ENCODE data around the gene POMC.
"Not testable (repeated sequence)": the region's sequence is repeated elsewhere in the genome, so short reads cannot be mapped to it uniquely, and the experiment has no call there.

The POMC gene

DNA sequence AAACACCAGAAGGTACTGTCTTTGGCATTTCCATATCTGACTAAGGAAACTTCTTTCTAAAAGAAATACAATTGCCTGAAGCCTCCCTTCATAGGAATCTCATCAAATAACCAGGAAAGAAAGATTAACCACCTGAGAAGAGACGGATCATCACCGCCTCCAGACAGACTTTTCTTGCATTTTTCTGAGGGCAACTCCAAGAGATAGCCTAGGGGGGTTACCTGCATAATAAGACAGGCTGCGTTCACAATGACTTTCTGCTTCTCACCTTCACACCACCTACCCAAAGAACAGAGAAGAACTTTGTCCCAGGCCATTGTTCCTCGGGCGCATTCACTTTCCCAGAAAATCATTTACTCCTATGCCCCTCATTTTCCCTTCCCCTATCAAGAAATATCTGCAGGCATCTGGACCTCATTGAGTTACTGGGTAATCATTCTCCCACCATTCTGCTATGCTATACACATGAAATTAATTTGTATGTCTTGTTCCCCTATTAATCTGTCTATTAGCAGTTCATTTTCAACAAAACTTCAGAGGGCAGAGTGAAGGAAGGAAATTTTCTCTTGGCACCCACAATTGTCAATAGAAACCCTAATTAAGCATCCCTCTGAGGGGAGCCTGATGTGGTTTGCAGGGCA, 8.3 kb upstream of the POMC start:
- no peak for DNase-seq

DNA sequence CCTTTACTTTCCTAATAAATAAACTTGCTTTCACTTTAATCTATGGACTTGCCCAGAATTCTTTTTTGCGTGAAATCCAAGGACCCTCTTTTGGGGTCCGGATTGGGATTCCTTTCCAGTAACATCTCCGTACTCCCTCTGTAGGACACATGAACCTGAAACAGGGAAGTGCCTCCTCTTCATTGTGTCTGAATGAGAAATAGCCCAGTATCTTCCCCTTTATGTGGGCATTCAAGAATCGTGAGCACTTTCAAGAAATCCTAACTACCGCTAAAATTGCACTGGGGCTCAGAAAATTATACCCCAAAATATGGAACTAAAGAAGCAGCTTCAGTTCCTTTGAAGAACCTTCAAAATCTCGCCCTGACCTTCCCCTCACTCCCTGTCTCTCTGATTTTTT, 7.8 kb upstream of the POMC start:
- DNase-seq = no peak

DNA sequence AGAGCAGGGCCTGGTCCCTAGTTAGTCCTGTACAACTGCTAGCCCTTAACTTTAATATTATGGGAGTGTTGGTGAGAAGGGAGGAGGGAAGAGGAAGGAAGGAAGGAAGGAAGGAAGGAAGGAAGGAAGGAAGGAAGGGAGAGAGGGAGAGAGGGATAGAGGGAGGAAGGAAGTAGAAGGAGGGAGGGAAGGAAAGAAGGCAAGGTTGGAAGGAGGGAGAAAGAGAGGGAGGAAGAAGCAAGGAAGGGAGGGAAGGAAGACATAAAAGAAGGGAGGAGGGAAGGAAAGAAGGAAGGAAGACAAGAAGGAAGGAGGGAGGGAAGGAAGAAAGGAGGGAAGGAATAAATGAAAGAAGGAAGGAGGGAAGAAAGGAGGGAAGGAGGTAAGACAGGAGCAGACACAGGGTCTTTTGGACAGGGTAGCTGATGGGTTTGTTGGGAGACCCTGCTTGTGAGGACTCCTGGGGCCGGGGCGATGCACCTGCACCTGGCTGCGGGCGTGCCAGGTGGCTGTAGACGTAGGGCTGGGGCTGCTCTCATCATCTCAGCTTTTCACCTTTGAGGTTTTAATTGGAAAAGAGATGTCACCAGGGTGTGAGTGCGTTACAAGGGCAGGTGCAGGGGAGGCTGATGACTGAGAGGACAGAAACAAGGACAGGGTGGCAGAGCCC, 5.9 kb upstream of the POMC start:
- DNase-seq = peak; percentile 18 to 58 (median 50)

DNA sequence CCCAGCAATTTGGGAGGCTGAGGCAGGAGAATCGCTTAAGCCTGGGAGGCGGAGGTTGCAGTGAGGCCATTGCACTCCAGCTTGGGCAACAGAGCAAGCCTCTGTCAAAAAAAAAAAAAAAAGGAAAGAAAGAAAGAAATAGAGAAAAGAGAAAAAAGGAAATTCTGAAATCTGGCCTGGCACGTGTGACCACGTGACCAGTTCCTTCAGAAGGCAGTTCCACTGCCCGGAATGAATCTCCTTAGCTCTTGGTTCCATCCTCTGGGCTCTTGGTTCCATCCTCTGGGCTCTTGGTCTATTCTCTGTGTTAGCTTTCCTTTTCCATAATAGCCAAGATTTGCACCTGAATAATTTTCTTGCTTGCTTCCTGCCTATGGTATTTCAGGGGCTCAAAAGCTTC, 5.3 kb upstream of the POMC start:
- no peak for DNase-seq

DNA sequence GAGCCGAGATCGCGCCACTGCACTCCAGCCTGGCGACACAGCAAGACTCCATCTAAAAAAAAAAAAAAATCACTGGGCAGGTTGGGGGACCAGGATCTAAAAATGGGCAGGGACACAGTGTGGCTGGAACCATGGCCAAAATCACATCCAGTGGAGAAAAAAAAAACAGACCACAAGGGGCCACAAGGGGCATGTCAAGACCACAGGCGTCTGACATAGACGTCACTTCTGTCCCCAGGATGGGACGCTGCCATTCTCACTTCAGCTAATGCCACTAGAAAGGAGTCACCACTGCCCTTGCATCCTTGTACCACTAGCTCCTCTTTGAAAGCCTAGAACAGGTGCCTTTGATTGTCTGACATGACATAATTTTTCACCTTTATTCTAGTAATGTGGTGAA, 2.5 kb upstream of the POMC start:
- no peak for DNase-seq

DNA sequence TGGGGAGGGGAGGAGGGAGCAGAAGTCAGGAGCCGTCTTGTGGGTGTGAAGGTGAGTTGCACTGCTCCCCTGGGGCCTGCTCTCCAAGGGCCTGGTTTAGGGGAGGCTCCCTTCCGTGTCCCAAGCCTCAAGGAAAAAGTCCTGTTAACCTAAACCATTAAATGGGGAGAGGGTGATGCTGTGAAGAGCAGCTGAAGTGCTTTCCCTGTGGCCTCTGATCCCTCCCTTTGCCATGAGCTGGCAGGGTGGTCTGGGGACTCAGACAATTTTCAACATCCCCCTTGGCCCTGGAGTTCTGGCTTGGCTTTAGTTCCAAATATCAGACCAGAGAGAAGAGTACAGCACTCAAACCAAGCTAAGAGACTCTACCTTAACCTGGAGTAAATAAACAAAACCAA, 692 bp upstream of the POMC start:
- peak in 1 of 3 experiments; percentile 48 for DNase-seq

DNA sequence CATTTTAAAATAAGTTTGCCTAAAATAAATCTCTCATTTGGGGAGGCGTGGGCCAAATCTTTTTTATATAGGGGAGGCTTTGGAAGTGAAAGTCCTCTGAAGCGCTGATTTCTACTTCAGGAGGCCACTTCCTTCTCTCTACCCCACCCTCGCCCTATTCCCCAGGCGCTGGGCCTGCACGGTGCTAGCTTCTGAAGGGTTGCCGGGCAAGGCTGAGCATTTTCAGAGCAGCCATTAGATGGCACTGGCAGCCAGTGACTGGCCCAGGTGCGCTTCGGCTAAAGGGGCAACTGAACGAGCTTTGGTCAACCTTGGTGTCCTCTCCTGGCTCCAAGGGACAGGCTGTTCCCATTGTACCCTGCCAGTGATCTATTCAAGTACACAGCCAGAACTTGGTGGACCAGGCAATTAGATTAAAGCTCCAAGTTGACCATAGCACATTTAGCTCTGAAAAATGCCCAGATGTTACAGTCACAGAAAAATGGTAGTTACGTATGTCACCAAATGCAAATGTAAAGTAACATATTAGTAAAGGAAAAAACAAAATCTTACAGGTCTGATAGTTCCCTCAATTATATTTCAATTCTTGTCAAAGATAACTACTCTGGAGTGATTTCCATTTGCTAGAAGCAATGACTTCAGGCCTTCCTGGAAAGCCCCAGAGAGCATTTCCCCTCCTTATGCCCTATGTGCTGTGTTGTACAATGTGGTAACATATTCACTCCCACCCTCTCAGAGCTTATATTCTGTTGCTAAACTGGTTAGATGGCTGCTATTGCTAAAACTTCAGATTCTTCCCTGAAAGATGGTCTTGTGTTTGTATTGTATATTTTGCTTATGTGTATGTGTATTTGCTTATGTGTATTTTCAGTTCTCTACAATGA, 2.1 kb downstream of the POMC start:
- peak; percentile 38 to 84 (median 69) for DNase-seq

DNA sequence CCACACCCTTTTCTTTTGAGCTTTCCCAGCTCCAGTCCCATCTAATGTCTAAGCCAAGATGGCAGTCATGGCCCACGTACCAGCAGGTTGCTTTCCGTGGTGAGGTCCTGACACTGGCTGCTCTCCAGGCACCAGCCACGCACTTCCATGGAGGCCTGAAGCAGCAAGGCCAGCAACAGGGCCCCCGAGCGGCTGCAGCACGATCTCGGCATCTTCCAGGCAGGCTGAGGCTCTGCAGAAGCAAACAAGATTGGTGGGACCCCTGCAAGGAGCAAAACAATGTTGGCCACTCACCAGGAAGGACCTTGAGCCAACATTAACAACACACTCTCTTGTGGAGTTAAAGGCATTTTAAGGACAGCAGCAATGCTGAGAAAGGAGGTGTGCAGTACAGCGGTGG, 3.8 kb downstream of the POMC start:
- DNase-seq = no peak

DNA sequence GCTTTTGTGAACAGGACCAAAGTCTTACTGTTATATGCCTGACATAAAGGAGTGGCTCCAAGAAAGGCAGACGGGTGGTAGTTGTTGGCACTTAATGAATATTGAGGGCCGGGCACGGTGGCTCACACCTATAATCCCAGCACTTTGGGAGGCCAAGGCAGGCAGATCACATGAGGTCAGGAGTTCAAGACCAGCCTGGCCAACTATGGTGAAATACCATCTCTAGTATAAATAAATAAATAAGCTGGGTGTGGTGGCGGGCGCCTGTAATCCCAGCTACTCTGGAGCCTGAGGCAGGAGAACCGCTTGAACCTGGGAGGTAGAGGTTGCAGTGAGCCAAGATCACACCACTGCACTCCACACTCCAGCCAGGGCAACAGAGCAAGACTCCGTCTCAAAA, 6.3 kb downstream of the POMC start:
- not testable (repeated sequence) for DNase-seq

DNA sequence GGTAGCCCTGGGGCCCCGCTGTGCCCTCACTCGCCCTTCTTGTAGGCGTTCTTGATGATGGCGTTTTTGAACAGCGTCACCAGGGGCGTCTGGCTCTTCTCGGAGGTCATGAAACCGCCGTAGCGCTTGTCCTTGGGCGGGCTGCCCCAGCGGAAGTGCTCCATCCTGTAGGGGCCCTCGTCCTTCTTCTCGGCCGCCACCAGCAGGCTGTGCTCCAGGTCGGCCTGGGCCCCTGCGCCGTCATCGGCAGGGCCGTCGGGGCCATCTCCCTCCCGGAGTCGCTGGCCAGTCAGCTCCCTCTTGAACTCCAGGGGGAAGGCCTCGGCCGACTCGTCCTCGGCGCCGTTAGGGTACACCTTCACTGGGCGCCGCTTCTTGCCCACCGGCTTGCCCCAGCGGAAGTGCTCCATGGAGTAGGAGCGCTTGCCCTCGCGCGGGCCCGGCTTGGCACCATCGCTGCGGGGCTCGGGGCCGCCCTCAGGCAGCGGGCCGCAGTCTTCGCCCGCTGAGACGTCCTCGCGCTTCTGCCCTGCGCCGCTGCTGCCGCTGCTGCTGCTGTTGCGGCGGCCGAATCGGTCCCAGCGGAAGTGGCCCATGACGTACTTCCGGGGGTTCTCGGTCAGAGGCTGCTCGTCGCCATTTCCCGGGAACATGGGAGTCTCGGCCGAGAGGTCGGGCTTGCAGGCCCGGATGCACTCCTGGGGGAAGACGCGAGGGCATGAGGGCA, 7.2 kb downstream of the POMC start:
- DNase-seq = no peak

DNA sequence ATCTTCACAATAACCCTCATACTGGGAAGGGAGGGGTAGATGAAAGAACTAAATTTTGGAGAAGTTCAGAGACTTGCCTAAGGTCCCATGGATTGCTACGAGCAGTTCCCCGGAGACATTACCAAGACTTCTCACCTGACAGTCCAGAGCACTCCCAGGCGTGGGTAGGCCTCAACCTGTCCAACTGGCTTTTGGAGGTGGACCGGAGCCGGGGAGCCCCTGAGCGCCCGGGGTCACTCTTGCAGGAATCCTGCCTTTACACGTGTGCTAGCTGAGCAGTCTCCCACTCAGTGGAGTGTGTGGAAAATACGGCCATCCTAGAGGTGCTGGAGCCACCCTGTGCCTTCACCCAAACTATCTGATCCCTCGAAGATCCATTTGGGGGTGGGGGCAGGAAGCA, 8.0 kb downstream of the POMC start:
- DNase-seq = no peak

DNA sequence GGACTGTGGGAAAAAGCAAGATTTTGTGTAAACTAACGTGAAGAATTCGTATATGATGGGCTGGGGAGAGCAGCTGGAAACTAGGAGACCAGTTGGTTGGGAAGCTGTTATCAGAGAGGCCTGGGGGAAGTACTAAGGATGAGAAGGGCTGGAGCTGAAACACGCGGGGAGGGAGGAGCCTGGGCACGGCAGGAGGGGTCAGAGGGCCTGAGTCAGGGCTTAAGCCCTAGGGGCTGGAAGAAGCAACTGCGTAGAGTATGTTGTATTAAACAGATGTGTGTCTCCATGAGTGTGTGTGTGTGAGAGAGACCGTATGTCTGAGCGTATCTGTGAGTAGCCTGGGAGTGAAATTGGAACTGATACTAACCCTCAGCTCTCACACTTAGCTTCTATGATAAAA, 8.4 kb downstream of the POMC start:
- no peak for DNase-seq

DNA sequence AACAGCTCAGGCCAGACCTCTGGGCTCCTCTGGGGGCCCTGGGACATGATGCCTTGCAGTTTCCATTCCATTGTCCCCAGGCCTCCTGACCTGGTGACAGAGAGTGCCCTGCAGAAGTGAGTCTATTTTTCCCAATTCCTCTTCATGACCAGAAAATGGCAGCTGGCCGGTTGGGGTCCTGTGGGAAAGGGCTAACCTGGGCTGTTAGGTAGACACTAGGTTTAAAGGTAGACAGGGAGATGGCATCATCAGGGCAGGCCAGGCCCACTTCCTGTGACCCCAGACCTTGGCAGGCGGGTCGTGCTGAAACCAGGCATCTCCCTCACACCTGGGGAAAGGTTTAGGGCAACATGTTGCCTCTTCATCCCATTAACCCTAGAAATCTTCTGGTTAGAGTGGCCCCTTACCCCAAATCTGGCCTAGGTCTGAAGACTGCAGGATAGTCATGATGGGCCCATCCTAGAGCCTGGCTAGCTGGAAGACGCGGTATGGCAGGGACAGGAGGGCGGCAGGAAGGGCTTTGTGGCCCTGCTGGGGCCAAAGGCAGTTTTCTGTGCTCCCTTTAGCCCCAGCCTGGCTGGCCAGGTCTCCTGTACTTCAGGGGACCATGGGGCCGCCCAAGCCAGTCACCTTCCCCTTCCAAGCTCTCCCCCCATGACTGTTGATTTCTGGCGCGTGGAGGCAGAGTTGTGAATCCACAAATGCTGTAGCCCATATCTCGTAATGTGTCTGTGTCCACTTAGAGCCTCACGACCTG, 10.1 kb downstream of the POMC start:
- no peak for DNase-seq

DNA sequence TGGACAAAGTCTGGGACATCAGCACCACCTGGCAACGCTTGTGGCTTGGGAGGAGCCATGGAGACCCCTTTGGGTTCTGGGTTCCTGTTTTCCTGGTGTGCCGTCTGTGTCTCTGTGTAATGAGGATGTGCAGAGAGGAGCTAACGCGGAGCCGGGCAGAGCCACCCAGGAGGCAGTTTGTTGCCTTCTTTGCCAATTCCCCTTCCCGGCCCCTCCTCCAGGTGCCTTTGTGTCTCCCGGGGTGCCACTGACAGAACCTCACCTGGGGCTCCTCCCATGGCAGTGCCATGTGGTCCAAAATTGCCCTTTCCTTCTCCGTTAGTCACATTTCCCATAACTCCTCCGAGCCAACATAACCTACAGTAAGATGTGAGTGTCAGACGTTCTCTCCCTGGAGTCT, 13.0 kb downstream of the POMC start:
- DNase-seq = no peak

DNA sequence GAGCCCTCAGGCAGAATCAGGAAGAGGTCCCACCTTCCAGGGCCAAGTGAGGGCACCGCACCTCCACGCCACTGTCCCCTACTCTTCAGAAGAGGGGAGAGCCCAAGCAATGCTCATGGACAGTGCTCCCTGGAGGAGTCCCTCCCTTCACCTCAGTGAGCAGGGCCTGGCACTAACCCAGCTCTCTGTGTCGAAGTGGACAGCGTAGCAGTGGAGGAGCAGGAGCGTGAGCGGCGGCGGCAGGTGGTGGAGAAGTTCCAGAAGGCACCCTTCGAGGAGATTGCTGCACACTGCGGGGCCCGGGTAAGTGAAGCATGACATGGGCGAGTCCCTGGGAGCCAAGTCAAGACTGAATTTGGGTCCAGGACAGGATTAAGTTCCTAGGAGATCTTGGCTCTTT, 16.7 kb downstream of the POMC start:
- DNase-seq = no peak

DNA sequence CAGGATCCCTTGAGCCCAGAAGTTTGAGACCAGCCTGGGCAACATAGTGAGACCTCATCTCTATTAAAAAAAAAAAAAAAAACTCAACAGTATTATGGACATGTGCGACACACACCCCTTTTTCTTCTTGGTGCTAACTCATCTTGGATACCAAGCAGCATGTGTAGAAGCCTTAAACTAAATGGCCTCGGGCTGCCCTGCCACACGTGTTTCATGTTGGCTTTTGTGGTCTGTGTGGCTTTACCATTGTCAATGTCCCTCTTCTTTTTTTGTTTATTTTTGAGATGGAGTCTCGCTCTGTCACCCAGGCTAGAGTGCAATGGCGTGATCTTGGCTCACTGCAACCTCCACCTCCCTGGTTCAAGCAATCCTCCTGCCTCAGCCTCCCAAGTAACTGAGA, 17.4 kb downstream of the POMC start:
- not testable (repeated sequence) for DNase-seq

DNA sequence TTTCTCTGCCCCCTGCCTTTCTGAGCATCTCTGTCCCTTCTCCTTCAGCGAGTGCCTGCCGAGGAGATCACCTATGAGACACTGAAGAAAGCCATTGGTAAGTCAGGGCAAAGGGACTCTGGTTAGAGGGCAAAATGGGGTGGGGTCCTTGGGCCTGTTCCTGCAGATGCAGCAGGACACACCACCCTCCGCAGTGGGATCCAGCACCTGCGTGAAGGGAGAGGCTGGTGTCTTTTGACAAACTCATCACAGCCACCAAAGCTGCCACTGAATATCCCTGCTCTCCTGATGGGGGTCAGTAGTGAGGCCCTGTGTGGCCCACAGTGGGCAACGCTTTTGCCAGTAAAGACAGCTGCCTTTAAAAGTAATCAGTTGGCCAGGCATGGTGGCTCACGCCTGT, 18.7 kb downstream of the POMC start:
- no peak for DNase-seq

DNA sequence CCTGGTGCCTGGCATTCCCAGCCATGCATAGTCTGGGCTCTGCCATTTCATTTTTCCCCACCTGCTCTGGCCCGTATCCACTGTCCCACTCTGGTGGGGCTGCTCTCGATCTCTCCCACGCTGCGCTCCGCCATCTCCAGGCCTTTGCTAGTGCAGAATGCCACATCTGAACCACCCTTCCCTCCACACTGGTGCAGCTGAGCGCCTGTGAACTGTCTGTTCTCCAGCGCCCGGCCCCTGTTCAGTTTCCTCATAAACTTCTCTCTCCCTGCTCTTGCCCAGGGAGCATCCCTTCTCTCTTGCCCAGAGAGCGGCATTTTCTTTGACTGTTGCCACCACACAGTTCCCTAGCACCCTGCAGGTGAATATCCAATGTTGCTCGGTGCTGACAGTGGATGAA, 21.5 kb downstream of the POMC start:
- DNase-seq = no peak

DNA sequence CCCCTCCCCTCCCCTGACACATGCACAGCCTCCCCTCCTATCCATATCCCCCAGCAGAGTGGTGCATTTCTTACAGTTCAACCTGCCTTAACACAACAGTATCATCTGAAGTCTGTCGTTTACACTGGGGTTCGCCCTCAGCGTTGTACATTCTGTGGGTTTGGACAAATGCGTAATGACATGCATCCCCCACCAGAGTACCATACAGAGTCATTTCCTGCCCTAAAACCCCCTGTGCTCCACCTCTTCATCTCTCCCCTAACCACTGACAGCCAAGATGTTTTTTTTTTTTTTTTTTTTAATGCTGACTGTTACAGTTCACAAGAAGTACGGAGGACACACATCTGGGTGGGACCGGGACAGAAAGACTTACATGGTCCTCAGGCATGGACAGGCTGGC, 22.6 kb downstream of the POMC start:
- no peak for DNase-seq

DNA sequence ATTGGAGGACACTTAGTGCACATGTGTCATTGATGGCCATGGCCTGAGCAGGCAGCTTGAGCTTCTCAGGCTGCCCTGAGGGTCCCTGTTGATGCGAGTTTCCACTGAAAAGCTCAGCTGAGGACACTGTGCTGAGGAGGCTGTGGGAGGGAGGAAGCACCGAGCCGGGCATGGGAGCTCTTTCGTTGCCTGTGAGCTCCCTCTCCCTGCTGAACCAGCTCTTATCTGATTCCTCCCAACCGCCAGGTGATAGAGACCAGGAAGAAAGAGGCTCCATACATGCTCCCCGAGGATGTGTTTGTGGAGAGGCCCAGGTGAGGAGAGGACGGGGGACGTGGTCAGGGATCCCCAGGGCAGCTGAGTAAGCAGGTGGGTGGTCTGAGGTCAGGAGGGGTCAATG, 27.3 kb downstream of the POMC start:
- DNase-seq = no peak

DNA sequence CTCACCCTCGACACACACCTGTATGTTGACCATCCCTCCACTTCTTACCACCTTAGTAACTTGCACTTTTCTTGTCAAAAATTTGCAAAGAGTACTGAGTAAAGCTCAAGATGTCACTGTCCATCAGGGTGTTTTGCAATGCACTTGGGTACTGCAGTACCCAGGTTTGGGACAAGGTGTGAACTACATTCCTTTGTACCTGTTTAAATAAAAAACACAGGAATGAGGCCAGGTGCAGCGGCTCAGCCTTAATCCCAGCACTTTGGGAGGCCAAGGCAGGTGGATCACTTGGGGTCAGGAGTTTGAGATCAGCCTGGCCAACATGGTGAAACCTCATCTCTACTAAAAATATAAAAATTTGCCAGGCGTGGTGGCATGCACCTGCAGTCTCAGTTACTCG, 27.8 kb downstream of the POMC start:
- DNase-seq = not testable (repeated sequence)

DNA sequence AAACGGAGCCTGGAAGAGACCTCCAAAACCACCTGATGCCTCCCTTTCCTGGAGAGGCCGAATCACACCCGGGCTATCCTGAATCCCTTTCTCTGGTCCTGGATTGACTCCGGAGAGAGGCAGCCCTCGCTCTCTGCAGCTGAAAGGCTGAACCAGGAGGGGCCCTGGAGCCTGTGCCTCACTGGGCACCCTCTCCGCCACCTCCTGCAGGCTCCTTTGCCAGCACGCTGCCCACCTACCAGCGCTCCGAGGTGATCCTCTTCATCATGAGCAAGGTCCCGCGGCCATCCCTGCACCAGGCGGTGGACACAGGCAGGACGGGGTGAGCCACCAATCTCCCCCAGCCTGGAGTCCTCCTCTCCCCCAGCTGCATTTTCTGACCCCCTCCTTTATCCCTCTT, 35.7 kb downstream of the POMC start:
- no peak for DNase-seq

DNA sequence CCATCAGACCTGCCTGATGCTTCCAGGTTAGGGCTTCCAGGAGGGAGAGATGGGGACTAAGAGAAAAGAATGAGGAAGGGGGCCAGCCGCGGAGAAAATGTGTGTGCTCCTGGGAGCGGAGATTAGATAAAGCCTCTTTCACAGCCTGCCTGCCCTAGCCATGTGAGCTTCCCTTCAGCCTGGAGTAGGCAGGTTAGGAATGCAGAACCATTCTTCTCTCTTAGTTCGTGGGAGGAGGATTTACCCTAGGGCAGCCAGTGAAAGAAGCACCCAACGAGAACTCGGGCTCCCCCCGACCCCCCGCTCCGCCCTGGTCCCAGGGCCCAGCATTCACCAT, 36.1 kb downstream of the POMC start:
- DNase-seq = no peak
